ENCODE measurements around the gene GRIN2A. TPM values are rescaled to one million over a fixed set of nuclear protein-coding genes. Genes with fewer than 3 reads are reported as not detected.

Gene GRIN2A
- total RNA-seq, 1 donor from 2014 or later: under 0.01 TPM

DNA sequence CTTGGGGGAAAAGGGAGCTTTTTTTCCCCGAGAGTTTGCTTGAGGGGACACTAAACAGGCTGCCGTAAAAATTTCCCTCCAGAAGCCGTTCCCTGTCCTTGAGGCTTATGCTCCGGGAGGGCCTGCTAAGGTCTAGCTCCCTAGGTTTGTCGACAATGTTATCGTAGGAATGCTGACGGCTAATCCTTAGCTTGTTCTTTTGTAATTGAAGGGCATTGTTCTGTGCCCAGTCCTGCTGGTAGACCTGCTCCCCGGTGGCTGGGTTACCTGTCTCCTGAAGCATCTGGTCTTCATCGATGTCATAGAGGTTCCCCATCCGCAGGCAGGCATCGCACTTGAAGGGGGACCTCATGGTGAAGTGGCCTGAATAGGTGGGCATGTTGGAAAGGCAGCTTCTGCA lies 418.7 kb downstream of the GRIN2A start:
- DNase-seq (ENCODE audit: low read depth): no peak
- TF ChIP-seq, protein P1, sequence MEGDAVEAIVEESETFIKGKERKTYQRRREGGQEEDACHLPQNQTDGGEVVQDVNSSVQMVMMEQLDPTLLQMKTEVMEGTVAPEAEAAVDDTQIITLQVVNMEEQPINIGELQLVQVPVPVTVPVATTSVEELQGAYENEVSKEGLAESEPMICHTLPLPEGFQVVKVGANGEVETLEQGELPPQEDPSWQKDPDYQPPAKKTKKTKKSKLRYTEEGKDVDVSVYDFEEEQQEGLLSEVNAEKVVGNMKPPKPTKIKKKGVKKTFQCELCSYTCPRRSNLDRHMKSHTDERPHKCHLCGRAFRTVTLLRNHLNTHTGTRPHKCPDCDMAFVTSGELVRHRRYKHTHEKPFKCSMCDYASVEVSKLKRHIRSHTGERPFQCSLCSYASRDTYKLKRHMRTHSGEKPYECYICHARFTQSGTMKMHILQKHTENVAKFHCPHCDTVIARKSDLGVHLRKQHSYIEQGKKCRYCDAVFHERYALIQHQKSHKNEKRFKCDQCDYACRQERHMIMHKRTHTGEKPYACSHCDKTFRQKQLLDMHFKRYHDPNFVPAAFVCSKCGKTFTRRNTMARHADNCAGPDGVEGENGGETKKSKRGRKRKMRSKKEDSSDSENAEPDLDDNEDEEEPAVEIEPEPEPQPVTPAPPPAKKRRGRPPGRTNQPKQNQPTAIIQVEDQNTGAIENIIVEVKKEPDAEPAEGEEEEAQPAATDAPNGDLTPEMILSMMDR (IDR thresholded peaks at IDR 0.05; ENCODE audit: insufficient read depth, low read length, poor library complexity, severe bottlenecking): no peak
- no peaks in the 10 kb centered on the region for H3K27me3 ChIP-seq (ENCODE audit: control insufficient read depth, insufficient read depth, low read length)
- H3K36me3 ChIP-seq (ENCODE audit: control insufficient read depth, insufficient read depth, low read length): no peaks in the 10 kb centered on the region
- H3K4me3 ChIP-seq (ENCODE audit: low read depth, low read length): no peak overlapping the region

GRCh38 chr16:9761870-9762269 lies 420.4 kb downstream of the GRIN2A start:
- no peaks in the 10 kb centered on the region for H3K36me3 ChIP-seq (ENCODE audit: control insufficient read depth, insufficient read depth, low read length)
- DNase-seq (ENCODE audit: low read depth): no peak
- H3K4me3 ChIP-seq (ENCODE audit: low read depth, low read length): no peak overlapping the region
- H3K27me3 ChIP-seq (ENCODE audit: control insufficient read depth, insufficient read depth, low read length): no peaks in the 10 kb centered on the region
- TF ChIP-seq, protein P1 (IDR thresholded peaks at IDR 0.05; ENCODE audit: insufficient read depth, low read length, poor library complexity, severe bottlenecking): no peak

DNA sequence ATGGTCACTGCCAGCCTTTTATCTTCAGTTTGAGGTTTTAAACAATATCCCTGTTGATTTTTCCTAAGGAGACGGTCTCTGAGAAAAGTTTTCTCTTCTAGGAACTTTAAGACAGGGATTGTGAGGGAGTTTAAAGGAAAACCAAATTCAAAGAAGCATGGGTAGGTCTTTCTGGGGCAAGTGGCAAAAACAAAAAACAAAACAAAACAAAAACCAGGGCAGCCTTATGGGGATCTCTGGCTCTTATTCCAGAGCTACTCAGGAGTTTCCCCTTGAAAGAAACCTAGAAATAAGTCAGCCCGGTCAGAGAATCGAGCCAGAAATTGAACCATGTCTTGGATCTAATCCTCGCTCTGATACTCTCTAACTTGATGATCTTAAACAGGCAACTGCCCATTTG lies 424.5 kb downstream of the GRIN2A start:
- no peaks in the 10 kb centered on the region for H3K36me3 ChIP-seq (ENCODE audit: control insufficient read depth, insufficient read depth, low read length)
- no peaks in the 10 kb centered on the region for H3K27me3 ChIP-seq (ENCODE audit: control insufficient read depth, insufficient read depth, low read length)
- H3K4me3 ChIP-seq (ENCODE audit: low read depth, low read length): no peak overlapping the region
- TF ChIP-seq, protein P1 (IDR thresholded peaks at IDR 0.05; ENCODE audit: insufficient read depth, low read length, poor library complexity, severe bottlenecking): no peak
- no peak for DNase-seq (ENCODE audit: low read depth)

DNA sequence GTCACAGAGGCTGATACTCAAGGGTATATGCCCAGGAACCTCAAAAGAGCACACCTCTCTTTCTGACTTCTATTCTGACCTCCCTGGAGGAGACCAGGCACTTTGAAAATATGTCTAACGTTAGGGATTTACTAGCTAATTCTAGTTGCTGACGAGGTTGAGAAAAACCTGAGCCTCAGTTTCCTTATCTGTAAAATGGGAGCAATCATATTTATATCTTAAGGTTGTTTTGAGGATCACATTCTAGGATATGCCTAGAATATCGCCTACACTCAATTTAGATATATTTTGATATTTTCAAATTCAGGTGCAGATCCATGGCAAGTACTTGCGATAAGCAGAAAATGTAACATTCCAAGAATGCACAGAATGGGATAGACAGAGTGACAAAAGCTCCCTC lies 425.8 kb downstream of the GRIN2A start:
- DNase-seq (ENCODE audit: low read depth): no peak
- Histone ChIP-seq H3K27me3 (ENCODE audit: control insufficient read depth, insufficient read depth, low read length) (no peaks in the 10 kb centered on the region), H3K4me3 (ENCODE audit: low read depth, low read length) (no peak overlapping the region), H3K36me3 (ENCODE audit: control insufficient read depth, insufficient read depth, low read length) (no peaks in the 10 kb centered on the region)
- TF ChIP-seq, protein P1 (IDR thresholded peaks at IDR 0.05; ENCODE audit: insufficient read depth, low read length, poor library complexity, severe bottlenecking): no peak

DNA sequence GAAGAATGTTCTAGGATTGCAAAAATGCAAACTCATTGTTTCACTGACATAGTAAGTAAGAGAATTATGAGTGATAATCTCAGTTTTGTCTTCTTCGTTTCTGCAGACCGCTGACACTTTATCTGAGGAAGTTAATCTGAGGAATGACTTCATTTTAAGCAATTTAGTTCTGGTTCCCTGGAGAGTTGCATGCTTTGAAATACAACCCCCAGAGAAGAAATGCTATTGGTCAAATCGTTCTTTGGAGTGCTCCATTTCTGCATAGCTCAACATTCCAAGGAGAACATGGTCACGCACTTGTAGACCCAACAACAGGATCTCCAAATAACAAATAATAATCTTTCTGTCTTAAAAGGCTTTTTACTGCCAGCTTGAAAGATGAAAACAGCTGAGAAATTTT lies 427.1 kb downstream of the GRIN2A start:
- Histone ChIP-seq H3K36me3 (ENCODE audit: control insufficient read depth, insufficient read depth, low read length) (no peaks in the 10 kb centered on the region), H3K4me3 (ENCODE audit: low read depth, low read length) (no peak overlapping the region), H3K27me3 (ENCODE audit: control insufficient read depth, insufficient read depth, low read length) (no peaks in the 10 kb centered on the region)
- DNase-seq (ENCODE audit: low read depth): no peak
- TF ChIP-seq, protein P1 (IDR thresholded peaks at IDR 0.05; ENCODE audit: insufficient read depth, low read length, poor library complexity, severe bottlenecking): no peak

- DNase-seq (ENCODE audit: low read depth): no peak
- no peak overlapping the region for H3K4me3 ChIP-seq (ENCODE audit: low read depth, low read length)
- no peaks in the 10 kb centered on the region for H3K27me3 ChIP-seq (ENCODE audit: control insufficient read depth, insufficient read depth, low read length)
- TF ChIP-seq, protein P1 (IDR thresholded peaks at IDR 0.05; ENCODE audit: insufficient read depth, low read length, poor library complexity, severe bottlenecking): no peak
- H3K36me3 ChIP-seq (ENCODE audit: control insufficient read depth, insufficient read depth, low read length): no peaks in the 10 kb centered on the region
These were observed 440.5 kb downstream of the GRIN2A start for GRCh38 chr16:9741776-9742175.
